GM18508 (cell line): ENCODE measurements around the gene LCE1D.

Experiments used
- ATAC-seq: cut with Tn5 transposase; IDR thresholded peaks from one replicate; pipeline ENCODE4 v1.9.1; 2021; ENCODE audit warnings: moderate number of reproducible peaks; ENCODE audit not compliant: insufficient read depth, unreplicated experiment

Gene LCE1D

DNA sequence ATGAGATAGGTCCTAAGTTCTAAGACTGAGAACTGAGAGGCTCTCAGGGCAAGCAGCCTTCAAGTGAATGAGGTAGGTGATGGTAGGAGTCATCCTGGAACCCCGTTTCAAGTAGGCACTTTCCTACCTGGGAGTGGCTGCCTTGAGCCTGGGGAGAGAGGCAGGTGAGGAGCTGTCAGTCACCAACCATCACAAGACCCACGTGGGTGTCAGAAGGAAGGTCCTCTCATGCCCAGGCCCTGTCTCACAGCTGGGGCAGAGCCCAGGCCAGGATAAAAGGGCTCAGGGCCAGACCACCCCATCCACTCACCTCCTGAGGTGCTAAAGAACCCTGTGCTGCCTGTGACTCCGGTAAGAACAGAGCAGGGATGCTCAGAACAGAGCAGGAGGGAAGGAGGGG is at the start of gene LCE1D:
LCE1D (plus strand) TSS at position 301 of the 400 bp plus-strand sequence. CDS start 1,074 bp downstream, outside the sequence.
- ATAC-seq = no peak

GRCh38 chr1:152747831-152748230 is 48.7 kb upstream of the LCE1D start:
- no peak for ATAC-seq

GRCh38 chr1:152752225-152752624 is 44.3 kb upstream of the LCE1D start:
- no peak for ATAC-seq

DNA sequence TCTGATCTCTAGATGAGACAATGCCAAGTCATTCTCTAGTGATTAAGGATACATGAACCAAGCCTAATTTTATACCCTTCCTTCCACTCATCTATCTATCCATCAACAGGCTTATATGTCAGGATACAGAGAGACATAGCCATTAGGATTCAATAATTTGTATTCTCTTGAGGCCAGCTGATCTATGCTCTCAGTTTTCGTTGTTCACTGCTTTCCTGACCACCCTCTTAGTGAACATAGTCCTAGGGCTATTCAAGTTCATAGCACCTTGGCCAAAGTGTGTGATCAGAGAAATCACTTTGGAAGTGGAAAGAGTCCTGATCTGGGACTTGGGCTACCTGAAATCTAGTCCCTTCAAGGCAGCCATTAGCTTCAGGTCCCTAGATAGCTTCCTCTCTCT is 42.9 kb upstream of the LCE1D start:
- ATAC-seq = no peak

DNA sequence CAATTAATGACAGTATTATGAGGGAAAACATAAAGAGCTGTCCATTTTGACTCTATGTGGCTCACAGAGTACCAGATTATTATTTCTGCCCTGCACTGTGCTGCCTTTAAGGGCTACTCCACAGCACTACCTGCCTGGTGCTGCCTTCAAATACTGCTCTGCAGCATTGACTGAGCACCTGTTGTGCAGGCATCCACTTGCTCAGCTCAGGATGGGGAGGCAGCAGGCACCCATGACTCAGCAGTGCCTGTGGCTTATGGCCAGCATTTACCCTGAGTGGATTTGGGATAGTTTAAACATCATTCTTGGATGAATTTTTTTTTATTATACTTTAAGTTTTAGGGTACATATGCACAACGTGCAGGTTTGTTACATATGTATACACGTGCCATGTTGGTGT is 39.6 kb upstream of the LCE1D start:
- no peak for ATAC-seq

GRCh38 chr1:152757747-152758146 is 38.8 kb upstream of the LCE1D start, which contains the start of gene KPRP:
TSS of gene KPRP (plus strand) at chr1:152758025. CDS start at chr1:152759589, 1,564 bp downstream.
- ATAC-seq = no peak

- ATAC-seq = no peak
Observed at GRCh38 chr1:152758636-152759035, 37.9 kb upstream of the LCE1D start.

DNA sequence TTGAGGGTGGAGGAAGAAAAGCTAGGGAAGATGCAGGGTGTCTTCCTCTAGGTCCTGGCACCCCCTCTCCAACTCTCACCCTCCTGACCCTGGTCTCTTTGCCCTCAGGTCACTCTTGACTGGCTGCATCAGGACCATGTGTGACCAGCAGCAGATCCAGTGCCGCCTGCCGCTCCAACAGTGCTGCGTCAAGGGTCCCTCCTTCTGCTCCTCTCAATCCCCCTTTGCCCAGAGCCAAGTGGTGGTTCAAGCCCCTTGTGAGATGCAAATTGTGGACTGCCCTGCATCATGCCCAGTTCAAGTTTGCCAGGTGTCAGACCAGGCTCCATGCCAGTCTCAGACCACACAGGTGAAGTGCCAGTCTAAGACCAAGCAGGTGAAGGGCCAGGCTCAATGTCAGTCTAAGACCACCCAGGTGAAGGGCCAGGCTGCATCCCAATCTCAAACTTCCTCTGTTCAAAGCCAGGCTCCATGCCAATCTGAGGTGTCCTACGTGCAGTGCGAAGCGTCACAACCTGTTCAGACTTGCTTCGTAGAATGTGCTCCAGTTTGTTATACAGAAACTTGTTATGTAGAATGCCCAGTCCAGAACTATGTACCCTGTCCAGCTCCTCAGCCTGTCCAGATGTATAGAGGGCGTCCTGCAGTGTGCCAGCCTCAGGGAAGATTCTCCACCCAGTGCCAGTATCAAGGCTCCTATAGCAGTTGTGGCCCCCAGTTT is 36.9 kb upstream of the LCE1D start:
- ATAC-seq = no peak

- ATAC-seq = no peak
Observed at GRCh38 chr1:152760551-152761190, 35.9 kb upstream of the LCE1D start.

DNA sequence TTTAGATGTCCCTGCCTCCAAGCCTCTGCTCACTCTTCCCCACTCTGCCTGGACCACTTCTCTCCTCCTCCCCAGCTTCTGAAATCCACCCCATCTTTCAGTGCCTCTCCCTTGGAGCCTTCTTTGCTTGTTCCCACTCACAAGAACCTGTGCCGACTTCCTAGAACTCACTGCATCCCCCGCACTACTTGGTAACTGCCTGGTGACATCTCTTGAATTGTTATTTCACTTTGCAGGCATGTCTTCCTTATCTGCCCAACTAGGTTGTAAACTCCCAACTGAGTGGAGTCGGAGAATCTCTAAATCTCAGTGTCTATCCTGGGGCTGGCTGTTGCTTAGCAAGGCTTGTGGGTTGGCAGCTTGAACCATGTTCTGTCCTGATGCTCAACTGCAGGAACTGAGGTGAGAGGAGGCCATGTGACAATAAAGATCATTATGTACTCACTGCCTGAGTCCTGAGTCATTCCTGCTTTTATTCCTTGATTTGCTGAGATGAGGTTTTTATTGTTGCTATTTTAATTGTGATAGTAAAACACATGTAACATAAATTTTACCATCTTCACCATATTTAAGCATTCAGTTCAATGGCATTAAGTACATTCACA is 34.8 kb upstream of the LCE1D start:
- no peak for ATAC-seq

DNA sequence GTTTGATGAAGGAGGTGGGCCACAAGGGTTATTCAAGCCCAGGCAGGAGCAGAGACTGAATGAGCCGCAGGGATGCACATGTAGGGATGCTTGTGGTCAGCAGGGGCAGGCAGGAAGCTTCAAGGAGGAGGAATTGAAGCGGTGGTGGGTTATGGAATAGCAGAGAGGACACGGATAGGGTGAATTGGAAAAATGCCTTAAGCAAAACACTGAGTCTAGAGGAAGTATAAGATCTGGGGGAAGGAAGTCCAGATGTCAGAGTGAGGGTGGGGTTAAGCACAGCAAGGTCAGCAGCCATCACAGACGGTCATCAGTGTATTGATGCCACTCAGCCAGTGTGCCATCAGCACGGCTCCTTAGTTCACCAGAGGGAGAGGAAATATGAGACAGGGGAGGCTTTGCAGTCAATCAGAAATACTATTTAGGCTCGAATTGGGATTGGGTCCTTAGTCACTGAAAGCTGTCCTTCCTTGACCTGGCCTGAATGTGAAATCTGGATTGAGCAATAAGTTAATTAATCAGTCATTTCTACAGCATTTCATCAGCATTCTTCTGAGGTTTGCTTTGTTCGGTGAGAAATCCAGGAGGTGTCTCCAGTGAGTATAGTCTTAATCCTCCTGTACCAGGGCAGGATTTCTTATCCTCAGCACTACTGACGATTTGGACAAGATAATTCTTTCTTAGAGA is 27.5 kb upstream of the LCE1D start:
- no peak for ATAC-seq

GRCh38 chr1:152770411-152770810 is 26.1 kb upstream of the LCE1D start:
- no peak for ATAC-seq

DNA sequence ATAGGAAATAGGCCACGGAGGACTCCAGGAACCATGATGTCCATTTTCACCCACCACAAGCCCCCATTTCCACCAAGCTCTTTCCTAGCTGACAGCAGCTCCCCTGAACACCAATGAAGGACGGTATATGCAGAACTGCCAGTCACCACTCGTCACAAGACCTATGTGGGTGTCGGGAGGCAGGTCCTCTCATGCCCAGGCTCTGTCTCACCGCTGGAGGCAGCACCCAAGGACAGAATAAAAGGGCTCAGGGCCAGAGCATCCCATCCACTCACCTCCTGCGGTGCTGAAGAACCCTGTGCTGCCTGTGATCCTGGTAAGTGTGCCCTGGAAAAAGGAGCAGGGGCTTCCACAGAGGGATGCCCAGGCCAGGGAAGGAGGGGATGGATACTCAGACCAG is 21.6 kb upstream of the LCE1D start, which contains the start of gene LCE1F:
LCE1F (plus strand) TSS at position 266 of the 400 bp plus-strand sequence. CDS start 1,232 bp downstream, outside the sequence.
- no peak for ATAC-seq

DNA sequence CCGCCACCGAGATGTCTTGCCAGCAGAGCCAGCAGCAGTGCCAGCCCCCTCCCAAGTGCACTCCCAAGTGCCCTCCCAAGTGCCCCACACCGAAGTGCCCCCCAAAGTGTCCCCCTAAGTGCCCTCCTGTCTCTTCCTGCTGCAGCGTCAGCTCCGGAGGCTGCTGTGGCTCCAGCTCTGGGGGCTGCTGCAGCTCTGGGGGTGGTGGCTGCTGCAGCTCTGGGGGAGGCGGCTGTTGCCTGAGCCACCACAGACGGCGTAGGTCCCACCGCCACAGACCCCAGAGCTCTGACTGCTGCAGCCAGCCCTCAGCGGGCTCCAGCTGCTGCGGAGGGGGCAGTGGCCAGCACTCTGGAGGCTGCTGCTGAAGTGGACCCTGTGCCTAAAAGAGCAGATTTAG is 20.2 kb upstream of the LCE1D start:
- ATAC-seq = no peak

- ATAC-seq = no peak
Observed at GRCh38 chr1:152777510-152778137, 18.9 kb upstream of the LCE1D start.

DNA sequence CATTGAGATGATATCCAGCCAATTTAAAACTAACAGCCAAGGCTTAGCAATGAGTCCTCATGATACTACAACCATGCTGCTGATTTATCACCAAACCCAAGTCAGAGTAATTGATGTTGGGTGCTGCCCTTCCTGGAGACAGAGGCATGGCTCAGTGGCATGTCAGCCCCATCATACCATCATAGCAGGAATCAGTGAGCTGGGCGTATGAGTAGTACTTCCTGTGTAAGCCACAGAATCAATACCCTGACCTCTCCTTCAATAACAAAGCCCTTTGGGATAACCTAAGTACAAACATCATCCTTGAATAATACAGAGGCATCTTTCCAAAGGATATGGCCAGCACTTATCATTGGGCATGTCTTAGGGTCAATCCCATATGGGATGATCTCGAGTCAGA is 13.4 kb upstream of the LCE1D start:
- no peak for ATAC-seq

DNA sequence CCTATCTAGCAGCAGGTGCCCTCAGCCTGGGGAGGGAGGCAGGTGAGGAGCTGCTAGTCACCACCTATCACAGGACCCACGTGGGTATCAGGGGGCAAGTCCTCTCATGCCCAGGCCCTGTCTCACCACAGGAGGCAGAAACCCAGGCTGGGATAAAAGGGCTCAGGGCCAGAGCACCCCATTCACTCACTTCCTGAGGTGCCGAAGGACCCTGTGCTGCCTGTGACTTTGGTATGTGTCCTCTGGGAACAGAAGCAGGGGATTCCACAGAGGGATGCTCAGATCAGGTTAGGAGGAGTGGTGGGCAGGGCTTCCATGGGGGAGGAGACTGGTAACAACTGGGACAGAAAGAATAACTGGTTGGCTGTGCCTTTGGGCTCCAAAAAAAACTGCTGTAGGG is 10.4 kb upstream of the LCE1D start, which contains the start of gene LCE1E:
LCE1E (plus strand) TSS at position 181 of the 400 bp plus-strand sequence. CDS start 1,043 bp downstream, outside the sequence.
- no peak for ATAC-seq

GRCh38 chr1:152795686-152796085 is 835 bp upstream of the LCE1D start:
- ATAC-seq = no peak

DNA sequence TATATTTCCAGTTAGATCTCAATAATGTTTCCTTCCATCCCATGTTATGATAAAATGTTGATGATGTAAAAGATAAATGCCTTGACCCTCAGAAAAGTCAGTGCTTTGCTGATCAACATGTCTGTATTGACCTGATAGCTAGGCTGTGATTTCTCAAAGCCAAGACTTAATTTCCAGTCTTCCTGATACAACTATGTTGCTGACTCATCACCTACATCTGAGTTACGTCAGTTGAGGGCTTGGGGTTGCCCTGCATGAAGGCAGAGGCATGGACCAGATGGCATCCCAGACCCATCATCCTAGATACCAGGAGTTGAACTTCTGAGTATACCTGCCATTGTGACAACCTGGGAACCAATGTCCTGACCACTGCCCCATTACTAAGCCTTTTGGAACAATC is 4.8 kb downstream of the LCE1D start:
- ATAC-seq = no peak

- no peak for ATAC-seq
Observed at GRCh38 chr1:152806576-152806975, 10.1 kb downstream of the LCE1D start, which contains the start of gene LCE1C. TSS of gene LCE1C (minus strand) at chr1:152806651. CDS start at chr1:152805478, 1,173 bp downstream.
